GM21619 (cell line): ENCODE data around the gene ZNF101.
A peak's percentile ranks its signal among the peaks of the same experiment; 100 is the strongest.

Experiments used
- ATAC-seq: cut with Tn5 transposase; IDR thresholded peaks from one replicate; pipeline ENCODE4 v1.9.1; 2021; ENCODE audit not compliant: unreplicated experiment

Gene ZNF101

GRCh38 chr19:19637523-19638251 lies 31.0 kb upstream of the ZNF101 start:
- no peak for ATAC-seq

GRCh38 chr19:19642506-19643157 lies 26.0 kb upstream of the ZNF101 start:
- no peak for ATAC-seq

- ATAC-seq = peak; percentile 63
Measured at GRCh38 chr19:19643158-19644053, 25.2 kb upstream of the ZNF101 start, which contains the start of gene GMIP. Gene GMIP, minus strand, starts transcription at chr19:19643657. Its CDS starts 128 bp downstream, at chr19:19643529.

GRCh38 chr19:19644054-19644388 lies 24.6 kb upstream of the ZNF101 start:
- no peak for ATAC-seq

- ATAC-seq = no peak
Measured at GRCh38 chr19:19645233-19645870, 23.3 kb upstream of the ZNF101 start.

GRCh38 chr19:19647037-19647835 lies 21.4 kb upstream of the ZNF101 start:
- no peak for ATAC-seq

- ATAC-seq = no peak
Measured at GRCh38 chr19:19649155-19649554, 19.5 kb upstream of the ZNF101 start.

GRCh38 chr19:19649580-19649995 lies 19.1 kb upstream of the ZNF101 start:
- ATAC-seq = no peak

GRCh38 chr19:19650331-19650730 lies 18.3 kb upstream of the ZNF101 start:
- no peak for ATAC-seq

- ATAC-seq = no peak
Measured at GRCh38 chr19:19651076-19651475, 17.6 kb upstream of the ZNF101 start.

GRCh38 chr19:19652482-19653295 lies 15.9 kb upstream of the ZNF101 start:
- ATAC-seq = no peak

GRCh38 chr19:19653597-19654147 lies 15.0 kb upstream of the ZNF101 start:
- no peak for ATAC-seq

GRCh38 chr19:19654441-19654840 lies 14.2 kb upstream of the ZNF101 start:
- no peak for ATAC-seq

- no peak for ATAC-seq
Measured at GRCh38 chr19:19655051-19655594, 13.5 kb upstream of the ZNF101 start.

GRCh38 chr19:19655641-19656343 lies 12.8 kb upstream of the ZNF101 start:
- no peak for ATAC-seq

- no peak for ATAC-seq
Measured at GRCh38 chr19:19656451-19657396, 11.9 kb upstream of the ZNF101 start.

GRCh38 chr19:19657397-19657783 lies 11.2 kb upstream of the ZNF101 start:
- ATAC-seq = no peak
